Astrocyte (in vitro differentiated cells and primary cell): ENCODE results near the gene ACP4.

Source experiments
- EZH2 ChIP-seq: IDR thresholded peaks from 2 replicates; pipeline ENCODE4 v1.6.1; 2012; ENCODE audit warnings: mild to moderate bottlenecking, low read length, inconsistent platforms; ENCODE audit not compliant: insufficient read depth
- TF ChIP-seq, protein P1 (sequence below): IDR thresholded peaks from 2 replicates; pipeline ENCODE4 v1.5.1; 2011; ENCODE audit warnings: low read depth, mild to moderate bottlenecking, inconsistent platforms, low read length, moderate library complexity; ENCODE audit not compliant: insufficient read depth

DNA sequence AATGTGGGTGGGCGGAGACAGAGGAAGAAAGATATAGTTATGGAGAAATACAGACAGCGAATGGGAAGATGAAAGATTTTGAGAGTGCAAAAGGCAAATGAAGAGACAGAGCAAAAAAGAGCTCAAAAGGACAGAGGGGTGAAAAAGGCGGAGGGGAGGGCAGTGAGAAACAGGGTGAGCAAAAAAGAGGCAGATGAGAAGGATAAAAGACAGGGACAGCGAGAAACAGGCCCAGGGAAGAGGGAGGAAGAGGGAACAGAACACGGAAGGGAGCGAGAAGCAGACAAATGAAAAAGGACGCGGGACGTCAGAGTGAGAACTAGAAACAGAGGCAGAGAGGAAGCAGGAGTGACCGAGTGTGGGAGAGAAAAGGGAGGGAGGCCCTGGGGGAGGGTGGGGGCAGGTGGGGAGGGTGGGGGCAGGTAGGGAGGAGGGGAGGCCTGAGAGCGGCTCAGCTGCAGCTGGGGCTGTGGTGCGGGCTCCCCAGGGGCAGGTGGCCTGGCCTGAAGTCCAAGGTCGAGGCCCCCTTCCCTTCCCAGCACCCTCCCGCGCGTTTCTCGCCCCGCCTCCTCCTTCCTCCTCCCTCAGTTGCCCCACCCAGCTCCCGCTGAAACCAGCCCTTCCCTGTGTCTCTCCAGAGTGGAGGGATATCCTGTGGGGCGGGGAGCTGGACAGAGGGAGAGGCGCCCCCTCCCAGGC, 30.5 kb downstream of the ACP4 start:
- TF ChIP-seq, protein P1, sequence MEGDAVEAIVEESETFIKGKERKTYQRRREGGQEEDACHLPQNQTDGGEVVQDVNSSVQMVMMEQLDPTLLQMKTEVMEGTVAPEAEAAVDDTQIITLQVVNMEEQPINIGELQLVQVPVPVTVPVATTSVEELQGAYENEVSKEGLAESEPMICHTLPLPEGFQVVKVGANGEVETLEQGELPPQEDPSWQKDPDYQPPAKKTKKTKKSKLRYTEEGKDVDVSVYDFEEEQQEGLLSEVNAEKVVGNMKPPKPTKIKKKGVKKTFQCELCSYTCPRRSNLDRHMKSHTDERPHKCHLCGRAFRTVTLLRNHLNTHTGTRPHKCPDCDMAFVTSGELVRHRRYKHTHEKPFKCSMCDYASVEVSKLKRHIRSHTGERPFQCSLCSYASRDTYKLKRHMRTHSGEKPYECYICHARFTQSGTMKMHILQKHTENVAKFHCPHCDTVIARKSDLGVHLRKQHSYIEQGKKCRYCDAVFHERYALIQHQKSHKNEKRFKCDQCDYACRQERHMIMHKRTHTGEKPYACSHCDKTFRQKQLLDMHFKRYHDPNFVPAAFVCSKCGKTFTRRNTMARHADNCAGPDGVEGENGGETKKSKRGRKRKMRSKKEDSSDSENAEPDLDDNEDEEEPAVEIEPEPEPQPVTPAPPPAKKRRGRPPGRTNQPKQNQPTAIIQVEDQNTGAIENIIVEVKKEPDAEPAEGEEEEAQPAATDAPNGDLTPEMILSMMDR, result no peak
- TF ChIP-seq EZH2, result no peak
